K562 (cell line): Measurements from ENCODE around the gene DNAJC11. TPM values are rescaled to one million over a fixed set of nuclear protein-coding genes. Genes with fewer than 3 reads are reported as not detected.

Source experiments
- ADNP ChIP-seq: fragments of 200-800 bp; sonication (Bioruptor generic); IDR thresholded peaks from 2 replicates; pipeline ENCODE4 v1.6.1; 2016; ENCODE audit warnings: missing genetic modification characterization, missing compliant biosample characterization
- BHLHE40 ChIP-seq: IDR thresholded peaks from 2 replicates; pipeline ENCODE4 v1.6.1; 2011; ENCODE audit warnings: low read length, improper control_type of control experiment
- CBFA2T2 ChIP-seq: fragments of 450-650 bp; conservative IDR thresholded peaks from 2 replicates; pipeline ENCODE4 v1.6.1; 2017; ENCODE audit warnings: mild to moderate bottlenecking
- CHCHD3 ChIP-seq: fragments of 250-450 bp; sonication (Bioruptor Pico); IDR thresholded peaks from 2 replicates; pipeline ENCODE4 v2.1.2; 2022; ENCODE audit warnings: mild to moderate bottlenecking
- DACH1 ChIP-seq: fragments of 450-650 bp; IDR thresholded peaks from 2 replicates; pipeline ENCODE4 v1.6.1; 2018; ENCODE audit not compliant: partially characterized antibody
- MCM7 ChIP-seq, 2 experiments: fragments of 450-650 bp; IDR thresholded peaks; 2 replicates each; pipeline ENCODE4 v1.6.1; 2016 to 2018
- NR3C1 ChIP-seq: sonication (generic); formaldehyde crosslinking; IDR thresholded peaks from 2 replicates; pipeline ENCODE4 v1.8.1; 2022; ENCODE audit warnings: missing genetic modification reagents
- POLR2AphosphoS5 ChIP-seq: IDR thresholded peaks from 2 replicates; pipeline ENCODE4 v1.6.1; 2011; ENCODE audit warnings: mild to moderate bottlenecking, low read depth, low read length, moderate library complexity; ENCODE audit not compliant: control insufficient read depth, insufficient read depth
- RCOR1 ChIP-seq, 2 experiments: IDR thresholded peaks; 2 replicates each; pipeline ENCODE4 v1.6.1; 2012; ENCODE audit warnings: low read depth in 2 of 2, low read length in 2 of 2, borderline replicate concordance in 1 of 2, improper control_type of control experiment in 1 of 2
- RFX1 ChIP-seq: fragments of 450-650 bp; IDR thresholded peaks from 2 replicates; pipeline ENCODE4 v1.6.1; 2016; ENCODE audit warnings: mild to moderate bottlenecking, moderate library complexity
- SMARCE1 ChIP-seq: fragments of 450-650 bp; IDR thresholded peaks from 2 replicates; pipeline ENCODE4 v1.7.1; 2016; ENCODE audit warnings: mild to moderate bottlenecking
- ZKSCAN8 ChIP-seq: fragments of 200-800 bp; sonication (Bioruptor generic); IDR thresholded peaks from 2 replicates; pipeline ENCODE4 v1.6.1; 2016; ENCODE audit warnings: missing genetic modification characterization, missing compliant biosample characterization
- ZNF121 ChIP-seq: sonication (generic); formaldehyde crosslinking; conservative IDR thresholded peaks from 2 replicates; pipeline ENCODE4 v1.8.0; 2022; ENCODE audit warnings: missing genetic modification reagents
- ZNF140 ChIP-seq: fragments of 250-450 bp; sonication (Bioruptor Pico); IDR thresholded peaks from 2 replicates; pipeline ENCODE4 v1.8.0; 2021; ENCODE audit warnings: moderate library complexity, mild to moderate bottlenecking, inconsistent platforms
- ZNF24 ChIP-seq: fragments of 450-650 bp; IDR thresholded peaks from 2 replicates; pipeline ENCODE4 v1.6.1; 2016
- ZNF274 ChIP-seq: IDR thresholded peaks from 2 replicates; pipeline ENCODE4 v1.6.1; 2011; ENCODE audit warnings: low read depth, mild to moderate bottlenecking, low read length, moderate library complexity, borderline replicate concordance
- ZNF766 ChIP-seq: fragments of 200-800 bp; sonication (Bioruptor generic); conservative IDR thresholded peaks from 2 replicates; pipeline ENCODE4 v1.6.1; 2016; ENCODE audit warnings: missing genetic modification characterization, missing compliant biosample characterization
- polyA plus RNA-seq, 8 experiments: library from polyadenylated mRNA; depleted of rRNA in 4 of 8; stranded (reverse) in 5 of 8; unstranded in 3 of 8; fragments of >200 nt; fragmentation: Nextera tagmentation in 2 of 8; fragmentation: Illumina TruSeq in 1 of 8; extraction: Ambion mirVana in 2 of 8; extraction: Trizol in 1 of 8; gene quantifications; 2 replicates each; pipeline versions ENCODE4 v1.2.1 to v1.2.3, GENCODE V29; 2011 to 2014; ENCODE audit warnings: inconsistent platforms in 1 of 8, missing spikeins in 1 of 8
- total RNA-seq, 7 experiments: library from RNA; depleted of rRNA in 6 of 7; stranded (reverse); fragments of >200 nt in 6 of 7; fragmentation: Illumina TruSeq in 2 of 7; extraction: Trizol in 2 of 7; gene quantifications; 2 replicates each; pipeline versions ENCODE4 v1.2.1 to v1.2.3, GENCODE V29; 2011 to 2021; ENCODE audit warnings: low replicate concordance in 1 of 7
- TF ChIP-seq, protein P1 (sequence below): fragments of 450-650 bp; IDR thresholded peaks from 2 replicates; pipeline ENCODE4 v1.6.1; 2016; ENCODE audit warnings: mild to moderate bottlenecking
- TF ChIP-seq, protein P2 (sequence below): sonication (generic); formaldehyde crosslinking; IDR thresholded peaks from 2 replicates; pipeline ENCODE4 v1.8.0; 2022; ENCODE audit warnings: mild to moderate bottlenecking, low read depth, missing genetic modification reagents
- TF ChIP-seq, protein P3 (sequence below): IDR thresholded peaks from 2 replicates; pipeline ENCODE4 v1.6.1; 2012; ENCODE audit warnings: low read depth, low read length, improper control_type of control experiment, borderline replicate concordance
- TF ChIP-seq, protein P4 (sequence below), 2 experiments: fragments of 200-800 bp in 1 of 2; sonication (Bioruptor generic) in 1 of 2; sonication (generic) in 1 of 2; formaldehyde crosslinking in 1 of 2; IDR thresholded peaks in 1 of 2; conservative IDR thresholded peaks in 1 of 2; 2 replicates each; pipeline versions ENCODE4 v1.5.0 to v1.6.1; 2016 to 2020; ENCODE audit warnings: missing compliant biosample characterization in 1 of 2, missing genetic modification characterization in 1 of 2, missing genetic modification reagents in 1 of 2
- TF ChIP-seq, protein P5 (sequence below): fragments of 250-450 bp; sonication (Bioruptor Pico); IDR thresholded peaks from 2 replicates; pipeline ENCODE4 v1.9.0; 2021; ENCODE audit warnings: mild to moderate bottlenecking

DNAJC11 gene
- total and polyA plus RNA-seq, 9 of the 15 experiments (the other 6 are each of a cell fraction or from before 2014, with no cell fraction given), result 14.1 to 123 (median 76.6) TPM

DNA sequence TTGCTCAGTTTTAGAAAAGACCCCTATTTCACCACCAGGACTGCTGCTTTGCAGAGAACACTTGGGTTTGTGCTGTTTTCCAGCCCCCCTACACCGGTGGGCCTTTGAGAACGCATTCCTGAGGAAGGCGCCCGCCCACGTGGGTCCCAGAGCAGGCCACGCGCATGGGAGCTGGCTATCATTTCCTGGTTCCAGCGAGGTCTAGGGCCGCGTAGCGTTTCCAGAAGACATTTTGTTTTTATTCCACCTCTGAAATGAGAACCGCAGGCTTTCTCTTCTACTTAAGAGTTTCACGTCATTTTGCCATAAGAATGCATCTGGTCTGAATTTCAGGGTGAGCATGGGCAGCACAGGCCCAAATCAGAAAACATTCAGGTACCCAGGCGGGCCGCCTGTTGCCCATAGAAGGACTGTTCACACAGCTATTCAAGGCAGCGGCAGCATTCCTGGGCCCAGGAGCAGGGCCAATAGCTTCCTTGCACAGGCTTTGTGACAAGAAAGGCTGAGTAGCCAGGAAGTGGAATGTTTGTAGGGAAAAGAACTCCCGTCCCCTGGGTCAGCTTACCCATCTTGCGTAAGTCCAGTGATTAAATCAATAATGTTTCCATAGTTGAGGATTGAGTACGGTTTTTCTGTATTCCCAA, 97.6 kb downstream of the DNAJC11 start (continued):
- TF ChIP-seq DACH1 (no peak), RCOR1 (IDR thresholded peaks at IDR 0.05; ENCODE audit: borderline replicate concordance in 1 of 2, low read depth in 2 of 2, low read length in 2 of 2) (peak in 1 of 2 experiments; percentile 44; a peak in 2 of 4 replicates), POLR2AphosphoS5 (no peak), ZNF140 (no peak), ZNF766 (peak; percentile 89), ZNF24 (no peak), CHCHD3 (CRISPR knock-in tag) (no peak), MCM7 (IDR thresholded peaks at IDR 0.05) (no peak), BHLHE40 (peak; percentile 47; the same call in 1 of the 2 replicates), NR3C1 (CRISPR knock-in tag) (no peak), ZNF274 (no peak), RFX1 (no peak), ADNP (tag) (no peak), ZNF121 (CRISPR knock-in tag) (no peak), CBFA2T2 (0 out of 2 replicates have a peak, but pooled peaks have one; percentile 17), SMARCE1 (no peak), ZKSCAN8 (CRISPR knock-in tag) (peak; percentile 91)
- TF ChIP-seq, protein P1, sequence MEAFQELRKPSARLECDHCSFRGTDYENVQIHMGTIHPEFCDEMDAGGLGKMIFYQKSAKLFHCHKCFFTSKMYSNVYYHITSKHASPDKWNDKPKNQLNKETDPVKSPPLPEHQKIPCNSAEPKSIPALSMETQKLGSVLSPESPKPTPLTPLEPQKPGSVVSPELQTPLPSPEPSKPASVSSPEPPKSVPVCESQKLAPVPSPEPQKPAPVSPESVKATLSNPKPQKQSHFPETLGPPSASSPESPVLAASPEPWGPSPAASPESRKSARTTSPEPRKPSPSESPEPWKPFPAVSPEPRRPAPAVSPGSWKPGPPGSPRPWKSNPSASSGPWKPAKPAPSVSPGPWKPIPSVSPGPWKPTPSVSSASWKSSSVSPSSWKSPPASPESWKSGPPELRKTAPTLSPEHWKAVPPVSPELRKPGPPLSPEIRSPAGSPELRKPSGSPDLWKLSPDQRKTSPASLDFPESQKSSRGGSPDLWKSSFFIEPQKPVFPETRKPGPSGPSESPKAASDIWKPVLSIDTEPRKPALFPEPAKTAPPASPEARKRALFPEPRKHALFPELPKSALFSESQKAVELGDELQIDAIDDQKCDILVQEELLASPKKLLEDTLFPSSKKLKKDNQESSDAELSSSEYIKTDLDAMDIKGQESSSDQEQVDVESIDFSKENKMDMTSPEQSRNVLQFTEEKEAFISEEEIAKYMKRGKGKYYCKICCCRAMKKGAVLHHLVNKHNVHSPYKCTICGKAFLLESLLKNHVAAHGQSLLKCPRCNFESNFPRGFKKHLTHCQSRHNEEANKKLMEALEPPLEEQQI, result no peak
- TF ChIP-seq, protein P2, sequence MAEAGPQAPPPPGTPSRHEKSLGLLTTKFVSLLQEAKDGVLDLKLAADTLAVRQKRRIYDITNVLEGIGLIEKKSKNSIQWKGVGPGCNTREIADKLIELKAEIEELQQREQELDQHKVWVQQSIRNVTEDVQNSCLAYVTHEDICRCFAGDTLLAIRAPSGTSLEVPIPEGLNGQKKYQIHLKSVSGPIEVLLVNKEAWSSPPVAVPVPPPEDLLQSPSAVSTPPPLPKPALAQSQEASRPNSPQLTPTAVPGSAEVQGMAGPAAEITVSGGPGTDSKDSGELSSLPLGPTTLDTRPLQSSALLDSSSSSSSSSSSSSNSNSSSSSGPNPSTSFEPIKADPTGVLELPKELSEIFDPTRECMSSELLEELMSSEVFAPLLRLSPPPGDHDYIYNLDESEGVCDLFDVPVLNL (CRISPR knock-in tag), result no peak
- TF ChIP-seq, protein P3, sequence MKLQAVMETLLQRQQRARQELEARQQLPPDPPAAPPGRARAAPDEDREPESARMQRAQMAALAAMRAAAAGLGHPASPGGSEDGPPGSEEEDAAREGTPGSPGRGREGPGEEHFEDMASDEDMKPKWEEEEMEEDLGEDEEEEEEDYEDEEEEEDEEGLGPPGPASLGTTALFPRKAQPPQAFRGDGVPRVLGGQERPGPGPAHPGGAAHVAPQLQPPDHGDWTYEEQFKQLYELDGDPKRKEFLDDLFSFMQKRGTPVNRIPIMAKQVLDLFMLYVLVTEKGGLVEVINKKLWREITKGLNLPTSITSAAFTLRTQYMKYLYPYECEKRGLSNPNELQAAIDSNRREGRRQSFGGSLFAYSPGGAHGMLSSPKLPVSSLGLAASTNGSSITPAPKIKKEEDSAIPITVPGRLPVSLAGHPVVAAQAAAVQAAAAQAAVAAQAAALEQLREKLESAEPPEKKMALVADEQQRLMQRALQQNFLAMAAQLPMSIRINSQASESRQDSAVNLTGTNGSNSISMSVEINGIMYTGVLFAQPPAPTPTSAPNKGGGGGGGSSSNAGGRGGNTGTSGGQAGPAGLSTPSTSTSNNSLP, result peak; percentile 51; the same call in 1 of the 2 replicates
- TF ChIP-seq, protein P4, sequence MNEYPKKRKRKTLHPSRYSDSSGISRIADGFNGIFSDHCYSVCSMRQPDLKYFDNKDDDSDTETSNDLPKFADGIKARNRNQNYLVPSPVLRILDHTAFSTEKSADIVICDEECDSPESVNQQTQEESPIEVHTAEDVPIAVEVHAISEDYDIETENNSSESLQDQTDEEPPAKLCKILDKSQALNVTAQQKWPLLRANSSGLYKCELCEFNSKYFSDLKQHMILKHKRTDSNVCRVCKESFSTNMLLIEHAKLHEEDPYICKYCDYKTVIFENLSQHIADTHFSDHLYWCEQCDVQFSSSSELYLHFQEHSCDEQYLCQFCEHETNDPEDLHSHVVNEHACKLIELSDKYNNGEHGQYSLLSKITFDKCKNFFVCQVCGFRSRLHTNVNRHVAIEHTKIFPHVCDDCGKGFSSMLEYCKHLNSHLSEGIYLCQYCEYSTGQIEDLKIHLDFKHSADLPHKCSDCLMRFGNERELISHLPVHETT (CRISPR knock-in tag; conservative IDR thresholded peaks at IDR 0.05 in 1 of 2, IDR thresholded peaks at IDR 0.05 in 1 of 2), result peak in 1 of 2 experiments; percentile 88; a peak in 2 of 4 replicates
- TF ChIP-seq, protein P5, sequence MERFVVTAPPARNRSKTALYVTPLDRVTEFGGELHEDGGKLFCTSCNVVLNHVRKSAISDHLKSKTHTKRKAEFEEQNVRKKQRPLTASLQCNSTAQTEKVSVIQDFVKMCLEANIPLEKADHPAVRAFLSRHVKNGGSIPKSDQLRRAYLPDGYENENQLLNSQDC (CRISPR knock-in tag), result no peak
